Measurements from ENCODE around the gene SIRT7.

- no peak for TF ChIP-seq CTCF (IDR thresholded peaks at IDR 0.05)
- no peak for TF ChIP-seq POLR2A (IDR thresholded peaks at IDR 0.05)
These were observed 19.7 kb downstream of the SIRT7 start for GRCh38 chr17:81898029-81898866.

Measured in heart left ventricle (tissue), 13 donors.